GM18499 (cell line): ENCODE results near the gene VPS4A.

Experiments used
- ATAC-seq: cut with Tn5 transposase; IDR thresholded peaks from one replicate; pipeline ENCODE4 v1.9.1; 2021; ENCODE audit warnings: moderate number of reproducible peaks; ENCODE audit not compliant: insufficient read depth, unreplicated experiment

VPS4A gene

DNA sequence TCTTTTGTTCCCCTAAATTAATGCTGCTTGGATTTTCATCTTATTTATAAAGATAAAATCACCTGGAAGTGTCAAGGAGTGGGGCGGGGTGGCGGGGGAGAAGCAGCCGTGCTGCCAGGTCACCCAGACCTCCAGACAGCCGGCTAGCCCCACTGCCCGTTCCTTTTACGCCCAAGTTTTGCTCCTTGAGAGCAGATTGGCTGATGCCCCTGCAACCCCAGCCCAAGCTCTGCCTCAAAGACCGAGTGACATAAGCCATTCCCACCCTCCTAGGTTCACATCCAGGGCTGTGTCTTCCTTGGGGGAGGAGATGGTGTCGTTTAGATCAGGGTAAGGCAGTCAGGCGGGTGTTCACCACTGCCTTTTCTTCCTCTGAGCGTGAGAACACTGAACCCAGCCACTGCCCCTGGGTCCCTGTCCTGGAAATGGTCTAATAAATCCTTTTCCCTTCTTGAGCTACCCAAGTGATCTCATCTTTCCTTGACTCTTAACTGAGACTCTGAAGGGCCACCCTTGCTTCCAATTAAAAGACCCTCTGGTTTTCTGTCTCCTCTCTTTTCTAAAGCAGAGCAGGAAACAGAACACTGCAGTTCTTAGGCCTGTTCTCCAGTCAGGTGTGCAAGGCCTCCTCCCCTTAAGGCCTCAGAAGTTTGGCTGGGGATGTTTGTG, 13.6 kb downstream of the VPS4A start:
- no peak for ATAC-seq

DNA sequence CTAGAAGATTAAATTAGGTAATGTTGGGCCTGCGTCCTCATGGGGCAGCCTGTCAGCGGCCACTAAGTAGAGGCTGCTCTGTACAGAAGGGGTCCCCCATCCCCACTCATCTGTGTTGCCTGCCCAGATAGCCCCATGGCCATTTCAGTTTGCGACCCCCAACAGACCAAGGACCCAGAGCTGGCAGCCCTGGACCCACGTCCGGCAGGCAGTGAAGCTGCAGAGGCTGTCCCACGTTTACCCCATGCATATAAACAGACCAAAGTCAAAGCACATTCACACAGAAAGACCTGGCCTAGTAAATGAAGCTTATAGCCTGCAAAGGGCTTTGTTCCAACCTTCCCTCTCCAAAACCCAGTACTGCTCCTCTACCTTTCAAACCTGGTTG, 14.6 kb downstream of the VPS4A start:
- ATAC-seq = no peak

DNA sequence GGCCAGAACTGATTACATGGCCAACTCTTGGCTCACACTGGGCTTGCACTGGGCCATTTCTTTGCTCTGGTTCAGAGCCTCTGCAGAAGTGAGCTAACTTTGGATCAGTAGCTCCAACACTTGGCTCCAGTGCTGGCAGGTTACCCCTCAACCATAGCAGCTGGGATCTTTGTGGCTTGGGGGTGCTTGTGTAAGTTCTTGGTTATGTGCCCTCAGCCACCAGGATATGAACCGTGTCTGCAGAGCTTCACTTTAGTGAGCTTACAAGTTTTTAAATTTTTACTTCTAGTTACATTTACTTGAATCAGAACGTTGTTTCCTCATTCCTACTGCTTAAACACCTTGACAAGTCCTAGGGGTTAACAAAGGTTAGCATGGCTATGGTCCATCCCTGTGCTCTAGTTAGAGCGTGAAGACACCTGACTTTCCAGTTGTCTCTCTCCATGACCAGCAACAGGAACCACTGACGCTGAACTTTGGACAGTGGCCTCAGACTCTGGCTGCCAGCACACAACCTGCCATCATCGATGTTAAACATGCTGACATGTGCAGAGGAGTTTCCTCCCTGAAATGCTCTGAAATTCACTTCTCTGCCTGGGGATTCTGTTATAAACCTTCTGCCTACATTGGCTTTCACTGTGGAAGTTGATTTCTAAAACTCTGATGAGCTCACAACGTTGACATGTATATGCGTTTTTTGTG, 15.2 kb downstream of the VPS4A start:
- ATAC-seq = no peak

DNA sequence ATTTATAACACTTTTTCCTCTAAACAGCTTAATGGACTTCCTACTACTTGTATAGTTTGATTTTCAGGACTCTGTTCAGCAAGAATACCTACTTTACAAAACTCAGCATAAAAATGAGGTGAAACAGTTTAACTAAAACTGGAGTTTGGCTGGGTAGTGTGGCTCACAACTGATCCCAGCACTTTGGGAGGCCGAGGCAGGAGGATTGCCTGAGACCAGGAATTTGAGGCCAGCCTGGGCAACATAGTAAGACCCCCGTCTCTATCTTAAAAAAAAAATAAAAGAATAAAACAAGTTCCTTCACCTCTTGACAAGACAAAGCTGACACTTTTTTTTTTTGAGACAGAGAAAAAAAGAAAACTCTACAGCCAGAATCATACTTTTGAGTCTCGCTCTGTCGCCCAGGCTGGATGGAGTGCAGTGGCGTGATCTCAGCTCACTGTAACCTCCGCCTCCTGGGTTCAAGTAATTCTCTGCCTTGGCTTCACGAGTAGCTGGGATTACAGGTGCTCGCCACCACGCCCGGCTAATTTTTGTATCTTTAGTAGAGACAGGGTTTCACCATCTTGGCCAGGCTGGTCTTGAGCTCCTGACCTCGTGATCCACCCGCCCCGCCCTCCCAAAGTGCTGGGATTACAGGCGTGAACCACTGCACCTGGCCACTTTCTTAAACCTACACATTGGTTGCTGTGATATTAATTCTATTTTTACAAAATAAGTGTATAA, 16.6 kb downstream of the VPS4A start:
- ATAC-seq = no peak

DNA sequence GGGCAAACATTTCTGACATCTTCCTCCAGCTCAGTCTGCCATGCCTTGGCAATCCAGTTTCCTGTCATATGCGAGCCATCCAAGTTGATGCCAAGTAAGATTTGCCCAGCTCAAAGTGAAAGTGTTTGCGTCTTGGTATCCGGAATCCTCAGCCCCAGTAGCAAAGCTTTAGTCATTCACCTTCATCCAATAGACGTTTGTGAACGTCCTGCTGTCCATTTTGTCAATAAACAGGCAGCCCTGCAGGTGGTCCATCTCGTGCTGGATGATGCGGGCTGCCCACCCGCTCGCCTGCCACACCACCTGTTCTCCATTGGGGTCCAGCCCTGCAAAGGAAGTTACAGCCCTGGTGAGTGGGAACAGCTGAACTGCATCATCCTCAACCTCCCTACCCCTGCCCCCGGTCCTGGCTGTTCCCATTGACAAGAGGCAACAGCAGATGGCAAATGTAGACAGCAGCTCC, 17.7 kb downstream of the VPS4A start:
- ATAC-seq = no peak

DNA sequence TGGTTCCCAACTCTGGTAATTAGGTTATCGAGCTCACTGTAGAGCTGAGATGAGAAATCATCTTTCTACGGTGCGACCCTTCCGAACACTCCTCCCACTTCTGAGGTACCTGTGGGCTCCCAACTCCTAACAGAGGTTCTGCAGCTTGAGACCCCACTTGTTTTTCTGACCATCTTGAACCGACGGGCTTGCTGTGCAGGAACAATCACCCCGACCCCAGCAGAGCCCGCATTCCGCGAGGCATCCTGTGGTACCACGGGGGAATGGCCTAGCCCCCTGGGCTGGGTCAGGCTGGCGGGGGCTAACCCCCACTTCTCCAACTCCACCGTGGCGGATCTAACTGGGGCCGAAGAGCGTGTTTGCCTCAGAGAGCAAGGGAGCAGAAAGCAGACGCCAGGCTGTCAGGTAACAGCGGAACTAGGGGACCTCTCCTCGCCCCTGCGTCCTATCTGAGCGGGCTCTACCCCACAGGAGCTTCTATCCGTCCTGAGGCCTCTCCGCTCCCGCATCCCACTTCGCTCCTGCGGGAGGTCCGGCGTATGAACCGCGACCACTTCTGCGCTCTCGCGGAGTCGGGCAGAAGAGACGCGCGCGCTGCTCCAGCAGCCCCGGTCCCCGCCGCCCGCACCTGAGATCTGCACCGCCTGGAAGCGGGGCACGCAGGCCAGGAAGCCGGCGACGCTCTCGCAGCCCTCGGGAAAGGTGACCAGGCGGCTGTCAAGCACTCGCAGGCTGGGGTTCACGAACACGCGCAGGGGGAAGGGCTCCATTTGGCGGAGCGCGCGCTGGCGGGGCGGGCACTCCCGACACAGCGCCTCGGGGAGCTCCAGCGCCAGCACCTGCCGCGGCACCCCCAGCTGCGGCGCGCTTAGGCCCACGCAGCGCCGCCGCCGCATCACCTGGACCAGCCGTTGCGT, 18.5 kb downstream of the VPS4A start:
- peak; percentile 25 for ATAC-seq

DNA sequence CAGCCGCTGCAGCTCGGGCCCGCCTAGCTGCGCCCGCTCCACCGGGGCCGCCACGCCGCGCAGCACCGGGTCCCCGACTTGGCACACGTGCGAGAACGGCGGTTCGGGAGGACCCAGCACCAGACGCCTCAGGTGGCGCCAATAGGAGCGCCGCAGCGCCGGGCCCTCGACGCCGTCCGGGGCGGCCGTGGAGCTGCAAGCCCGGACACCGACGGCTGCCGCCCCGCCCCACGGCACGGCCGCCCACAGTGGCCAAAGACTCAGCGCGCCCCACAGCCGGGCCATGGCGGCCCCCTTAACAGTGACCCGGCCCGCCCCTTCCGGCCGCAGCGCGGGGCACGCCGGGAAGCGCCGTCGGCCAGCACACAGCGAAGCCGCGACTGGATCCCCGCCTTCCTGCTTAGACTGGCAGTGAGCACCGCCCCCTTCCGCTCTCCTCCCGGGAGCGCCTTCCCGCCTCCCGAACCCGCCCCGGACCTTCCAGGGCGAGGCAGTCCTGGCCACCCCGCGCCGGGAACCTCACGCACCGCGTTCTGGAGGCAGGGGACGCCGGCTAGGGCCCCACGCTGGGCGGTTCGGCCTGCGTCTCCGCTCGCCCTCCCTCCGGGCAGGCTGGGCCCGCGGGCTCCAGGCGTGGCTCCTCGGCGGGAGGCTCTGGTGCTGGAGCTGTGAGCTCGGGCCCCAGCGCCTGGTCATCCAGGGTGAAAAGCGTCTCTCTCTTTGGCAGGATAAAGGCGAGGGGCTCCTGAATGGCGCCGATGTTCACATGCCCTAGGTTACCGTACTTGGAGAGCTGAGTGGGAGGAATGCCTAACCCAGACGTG, 19.3 kb downstream of the VPS4A start, which contains the start of gene PDF:
TSS of gene PDF (minus strand) at position 303 of the 824 bp plus-strand sequence. CDS start at position 285, 18 bp downstream.
- ATAC-seq = peak; percentile 58

DNA sequence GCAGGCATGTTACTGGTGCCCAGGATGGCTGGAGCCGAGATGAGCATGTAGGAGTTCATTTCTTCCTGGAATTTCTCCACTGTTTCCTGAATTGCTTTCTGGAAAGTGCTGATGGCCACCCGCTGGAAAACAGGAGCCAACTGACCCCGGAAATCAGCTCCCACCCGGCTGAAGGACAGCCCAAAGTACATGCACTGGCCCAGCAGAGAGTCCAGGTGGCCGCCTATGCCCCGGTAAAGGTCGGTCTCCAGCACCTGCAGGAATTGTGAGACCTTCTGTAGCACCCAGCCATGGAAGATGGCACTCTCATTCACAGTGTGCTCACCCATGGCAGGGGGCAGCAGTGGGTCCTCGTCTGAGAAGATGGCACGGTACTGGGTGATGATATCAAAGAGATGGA, 23.5 kb downstream of the VPS4A start:
- ATAC-seq = no peak

DNA sequence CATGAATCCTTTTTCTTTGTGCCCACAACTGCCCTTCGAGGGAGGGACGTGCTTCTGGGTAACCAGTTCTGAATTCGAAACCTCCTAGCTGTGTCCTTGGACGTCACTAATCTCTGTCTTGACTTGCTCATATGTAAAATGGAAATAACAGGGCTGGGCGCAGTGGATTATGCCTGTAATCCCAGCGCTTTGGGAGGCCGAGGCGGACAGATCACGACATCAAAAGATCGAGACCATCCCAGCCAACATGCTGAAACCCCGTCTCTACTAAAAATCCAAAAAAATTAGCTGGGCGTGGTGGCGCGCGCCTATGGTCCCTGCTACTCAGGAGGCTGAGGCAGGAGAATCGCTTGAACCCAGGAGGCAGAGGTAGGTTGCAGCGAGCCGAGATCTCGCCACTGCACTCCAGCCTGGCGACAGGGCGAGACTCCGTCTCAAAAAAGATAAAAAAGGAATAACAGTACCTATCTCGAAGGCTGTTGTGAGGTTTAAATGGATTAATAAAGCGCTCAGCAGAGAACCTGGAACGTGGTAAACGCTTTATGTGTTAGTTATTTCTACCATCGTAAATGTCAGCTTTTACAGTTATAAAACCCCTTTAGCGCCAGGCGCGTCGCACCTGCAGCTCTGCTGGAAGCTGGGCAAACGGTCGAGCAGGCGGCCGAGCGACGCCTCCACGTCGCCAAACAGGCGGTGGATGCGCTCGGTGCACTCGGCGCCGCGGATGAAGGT, 27.6 kb downstream of the VPS4A start:
- no peak for ATAC-seq

DNA sequence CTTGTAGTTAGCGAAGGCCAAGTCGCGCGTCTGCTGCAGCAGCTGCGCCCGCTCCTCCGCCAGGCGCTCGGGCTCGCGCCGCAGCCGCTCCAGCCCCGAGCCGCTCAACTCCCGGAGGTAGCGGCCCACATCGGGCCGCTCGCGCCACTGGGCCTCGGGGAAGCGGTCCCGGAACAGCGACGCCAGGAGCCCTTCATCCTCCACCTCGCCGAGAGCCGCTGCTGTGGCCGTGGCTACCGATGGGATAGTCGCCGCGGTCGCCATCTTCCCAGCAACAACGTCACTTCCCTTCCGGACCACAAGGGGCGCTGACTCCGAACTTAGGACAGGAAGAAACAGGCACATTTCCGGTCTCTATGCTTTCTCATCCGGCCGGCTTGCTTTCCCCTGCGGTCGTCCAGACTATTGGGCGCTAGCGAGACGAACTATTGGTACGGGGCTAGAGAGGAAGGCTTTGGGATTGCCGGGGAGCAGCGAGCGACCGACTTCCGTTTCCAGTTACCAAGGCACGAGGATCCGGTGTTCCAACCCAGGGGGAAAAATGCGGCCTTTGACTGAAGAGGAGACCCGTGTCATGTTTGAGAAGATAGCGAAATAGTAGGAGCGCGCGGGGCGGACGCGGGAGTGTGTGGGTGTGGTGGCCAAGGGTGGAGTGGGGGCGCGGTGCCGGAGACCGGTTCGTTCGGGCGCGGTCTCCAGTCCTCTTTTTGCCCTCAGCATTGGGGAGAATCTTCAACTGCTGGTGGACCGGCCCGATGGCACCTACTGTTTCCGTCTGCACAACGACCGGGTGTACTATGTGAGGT, 28.3 kb downstream of the VPS4A start, which contains the start of the genes COG8 and NIP7:
TSS of gene COG8 (minus strand) at position 276 of the 806 bp plus-strand sequence. CDS start at position 264, 12 bp downstream.
TSS of gene NIP7 (plus strand) at position 484 of the 806 bp plus-strand sequence. CDS start at position 542, 58 bp downstream.
- ATAC-seq = peak; percentile 78

DNA sequence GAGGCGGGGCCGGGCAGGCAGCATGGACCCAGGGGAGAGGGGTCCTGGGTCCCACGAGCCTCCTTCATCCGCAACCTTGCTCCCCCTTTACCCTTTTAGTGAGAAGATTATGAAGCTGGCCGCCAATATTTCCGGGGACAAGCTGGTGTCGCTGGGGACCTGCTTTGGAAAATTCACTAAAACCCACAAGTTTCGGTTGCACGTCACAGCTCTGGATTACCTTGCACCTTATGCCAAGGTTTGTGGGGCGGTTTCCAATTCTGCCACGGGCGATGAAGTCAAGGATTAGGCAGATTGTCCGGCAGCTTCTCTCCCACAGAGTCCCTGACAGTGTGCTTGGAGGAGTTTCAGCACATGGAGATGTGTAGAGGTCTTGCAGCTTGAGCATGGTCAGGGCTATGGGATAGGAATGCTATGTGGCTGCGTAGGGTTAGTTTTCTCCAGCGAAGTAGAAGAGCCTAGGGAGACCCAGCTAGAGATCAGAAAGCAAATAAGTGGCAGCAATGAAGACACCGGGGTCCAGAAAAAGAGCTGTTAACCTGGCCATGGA, 29.0 kb downstream of the VPS4A start:
- ATAC-seq = no peak

DNA sequence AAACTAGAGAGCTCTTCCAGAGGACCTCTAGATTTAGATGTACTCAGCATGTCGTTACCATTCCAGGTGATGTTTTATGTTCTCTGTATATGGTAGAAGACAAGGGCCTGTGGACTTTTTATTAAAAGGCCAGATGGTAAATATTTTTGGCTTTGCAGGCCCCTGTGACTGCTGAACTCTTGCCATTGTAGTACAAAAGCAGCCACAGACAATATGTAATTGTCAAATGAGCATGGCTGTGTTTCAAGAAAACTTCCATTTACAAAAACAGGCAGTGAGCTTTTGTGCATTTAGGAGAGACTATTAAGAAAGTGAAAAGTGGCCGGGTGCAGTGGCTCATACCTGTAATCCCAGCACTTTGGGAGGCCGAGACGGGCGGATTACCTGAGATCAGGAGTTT, 33.0 kb downstream of the VPS4A start:
- no peak for ATAC-seq

DNA sequence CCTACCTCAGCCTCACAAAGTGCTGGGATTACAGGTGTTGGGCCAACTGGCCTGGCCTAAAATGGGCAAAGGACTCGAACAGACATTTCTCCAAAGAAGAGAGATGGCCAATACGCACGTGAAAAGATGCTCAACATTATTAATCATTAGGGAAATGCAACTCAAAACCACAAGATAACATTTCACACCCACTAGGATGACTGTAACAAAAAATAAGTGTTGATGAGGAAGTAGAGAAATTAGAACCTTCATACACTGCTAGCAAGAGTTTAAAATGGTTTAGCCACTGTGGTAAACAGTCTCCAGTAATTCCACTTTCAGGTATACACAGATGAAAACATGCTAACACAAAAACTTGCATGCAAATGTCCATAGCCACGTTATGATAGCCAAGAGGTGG, 34.8 kb downstream of the VPS4A start:
- no peak for ATAC-seq

DNA sequence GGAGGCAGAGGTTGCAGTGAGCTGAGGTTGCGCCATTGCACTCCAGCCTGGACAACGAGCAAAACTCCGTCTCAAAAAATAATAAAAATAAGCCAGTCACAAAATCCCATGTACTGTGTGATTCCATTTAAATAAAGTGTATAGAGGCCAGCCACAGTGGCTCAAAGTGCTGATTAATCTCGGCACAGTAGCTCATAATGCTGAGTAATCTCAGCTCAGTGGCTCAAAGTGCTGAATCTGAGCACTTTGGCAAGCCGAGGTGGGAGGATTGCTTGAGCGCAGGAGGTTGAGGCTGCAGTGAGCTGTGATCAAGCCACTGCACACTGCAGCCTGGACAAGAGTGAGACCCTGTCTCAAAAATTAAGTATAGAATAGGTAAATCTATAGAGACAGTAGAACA, 35.5 kb downstream of the VPS4A start:
- no peak for ATAC-seq

DNA sequence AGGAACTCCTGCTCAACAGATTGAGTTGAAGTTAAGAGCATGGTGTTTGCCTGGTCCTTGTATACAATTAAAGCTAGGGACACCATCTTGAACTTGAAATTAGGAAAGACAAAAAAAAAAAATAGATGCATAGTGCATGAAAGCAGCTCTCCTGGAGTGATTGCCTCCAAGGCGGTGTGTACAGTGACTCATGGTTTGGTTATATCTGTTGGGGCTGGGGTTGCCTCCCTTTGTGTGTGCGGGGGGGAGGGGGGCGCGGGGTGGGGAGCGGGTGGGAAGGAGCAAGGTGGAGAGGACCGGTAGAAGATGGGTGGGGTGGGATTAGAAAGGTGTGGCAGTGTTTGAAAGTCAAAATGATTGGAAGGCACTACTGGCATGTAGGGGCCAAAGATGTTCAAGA, 37.1 kb downstream of the VPS4A start:
- ATAC-seq = no peak

DNA sequence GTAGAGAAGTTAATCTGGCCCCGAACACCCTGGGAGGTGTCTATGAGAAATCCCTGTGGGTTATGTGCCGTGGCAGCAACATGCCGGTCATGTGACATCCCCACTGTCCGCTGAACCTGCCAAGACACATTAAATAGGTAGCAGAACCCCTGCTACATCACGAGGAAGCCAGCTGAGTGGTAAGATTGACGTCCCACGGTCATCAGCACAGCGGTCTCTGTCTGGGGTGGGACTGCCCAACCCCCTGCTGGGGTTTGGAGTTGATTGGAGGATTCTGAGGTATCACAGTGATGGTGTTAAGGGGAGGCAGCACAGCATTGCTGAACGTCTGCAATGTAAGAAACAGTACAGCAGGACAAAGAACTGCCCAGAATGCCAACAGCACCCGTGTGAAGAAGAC, 38.4 kb downstream of the VPS4A start:
- no peak for ATAC-seq

DNA sequence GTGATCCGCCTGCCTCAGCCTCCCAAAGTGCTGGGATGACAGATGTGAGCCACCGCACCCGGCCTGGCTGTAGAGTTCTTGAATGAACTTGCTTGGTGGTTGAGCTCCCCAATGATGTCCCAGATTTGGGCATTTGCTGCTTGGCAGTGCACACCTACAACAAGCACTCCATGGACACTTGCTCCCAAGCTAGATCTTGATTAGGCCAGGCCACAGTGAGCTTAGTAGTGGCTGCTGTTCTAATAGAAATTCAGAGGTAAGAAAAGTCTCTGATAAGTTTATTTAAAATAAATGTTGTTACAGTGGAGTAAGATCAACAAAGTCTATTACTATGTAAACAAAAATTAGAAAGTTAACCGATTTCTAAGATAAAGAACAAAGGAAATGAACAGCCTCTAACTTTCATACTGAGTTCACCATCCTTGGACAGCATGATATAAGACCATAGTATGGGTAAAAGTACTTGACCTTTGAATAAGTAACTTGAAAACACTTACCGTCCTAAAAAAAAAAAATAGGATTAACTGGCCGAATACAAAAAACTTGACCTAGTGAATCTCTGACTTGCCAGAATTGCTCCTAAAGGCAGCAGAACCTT, 39.5 kb downstream of the VPS4A start:
- no peak for ATAC-seq
